GM23338 (cell line): ENCODE measurements around the gene PDE2A. TPM values are rescaled to one million over a fixed set of nuclear protein-coding genes. Genes with fewer than 3 reads are reported as not detected.

Experiments
- ATAC-seq: fragments of 200-7000 bp; cut with Tn5 transposase; 3 replicates; pipeline ENCODE4 v1.9.1; 2020
- DNase-seq: peaks from one replicate; pipeline ENCODE4 v3.0.0-alpha.2; 2015; ENCODE audit warnings: low spot score
- H2AFZ ChIP-seq: fragments of 200-600 bp; sonication (generic); 2 replicates; pipeline ENCODE4 v1.8.0; 2016; ENCODE audit warnings: antibody characterized with exemption, mild to moderate bottlenecking, moderate library complexity
- H3F3A ChIP-seq: fragments of 200-600 bp; sonication (generic); replicated peaks from 2 replicates; pipeline ENCODE4 v1.8.0; 2017; ENCODE audit warnings: antibody characterized with exemption, mixed run types, low read depth
- H3K27ac ChIP-seq: fragments of 200-600 bp; sonication (generic); 2 replicates; pipeline ENCODE4 v1.6.1; 2016; ENCODE audit warnings: low read depth
- H3K27me3 ChIP-seq: fragments of 200-600 bp; sonication (generic); 2 replicates; pipeline ENCODE4 v1.8.0; 2016; ENCODE audit warnings: mild to moderate bottlenecking, mixed run types, moderate library complexity; ENCODE audit not compliant: insufficient read depth
- H3K36me3 ChIP-seq: fragments of 200-600 bp; sonication (generic); 2 replicates; pipeline ENCODE4 v1.8.0; 2016; ENCODE audit warnings: mild to moderate bottlenecking; ENCODE audit not compliant: insufficient read depth
- H3K4me1 ChIP-seq: fragments of 200-600 bp; sonication (generic); 2 replicates; pipeline ENCODE4 v1.8.0; 2016; ENCODE audit warnings: mild to moderate bottlenecking, moderate library complexity; ENCODE audit not compliant: insufficient read depth
- H3K4me2 ChIP-seq: fragments of 200-600 bp; sonication (generic); 2 replicates; pipeline ENCODE4 v1.7.1; 2017; ENCODE audit warnings: mixed run types
- H3K4me3 ChIP-seq: fragments of 200-600 bp; sonication (generic); 2 replicates; pipeline ENCODE4 v1.6.1; 2016; ENCODE audit warnings: mixed run types
- H3K79me2 ChIP-seq: fragments of 200-600 bp; sonication (generic); replicated peaks from 2 replicates; pipeline ENCODE4 v1.8.0; 2017; ENCODE audit warnings: mild to moderate bottlenecking; ENCODE audit not compliant: insufficient read depth
- H3K9me2 ChIP-seq: fragments of 200-600 bp; sonication (generic); 2 replicates; pipeline ENCODE4 v1.8.0; 2017; ENCODE audit not compliant: insufficient read depth
- H4K20me1 ChIP-seq: fragments of 200-600 bp; sonication (generic); replicated peaks from 2 replicates; pipeline ENCODE4 v1.8.0; 2017; ENCODE audit warnings: mild to moderate bottlenecking; ENCODE audit not compliant: insufficient read depth
- H3K27ac Mint-ChIP-seq: 2 replicates; pipeline ENCODE4 v1.8.0; 2020; ENCODE audit warnings: inconsistent platforms, mild to moderate bottlenecking, moderate library complexity, mixed read lengths
- H3K27me3 Mint-ChIP-seq: 3 replicates; pipeline ENCODE4 v1.8.0; 2022; ENCODE audit warnings: low read depth, mild to moderate bottlenecking, moderate library complexity, mixed read lengths, inconsistent platforms; ENCODE audit not compliant: insufficient read depth, poor library complexity
- H3K36me3 Mint-ChIP-seq: 3 replicates; pipeline ENCODE4 v1.8.0; 2021; ENCODE audit warnings: low read depth, mild to moderate bottlenecking, inconsistent platforms, moderate library complexity, mixed read lengths
- H3K4me1 Mint-ChIP-seq: 3 replicates; pipeline ENCODE4 v1.8.0; 2020; ENCODE audit warnings: mild to moderate bottlenecking, inconsistent platforms, mixed read lengths
- H3K4me3 Mint-ChIP-seq: 3 replicates; pipeline ENCODE4 v1.8.0; 2021; ENCODE audit warnings: moderate library complexity, mild to moderate bottlenecking, inconsistent platforms, mixed read lengths
- H3K9me3 Mint-ChIP-seq: 3 replicates; pipeline ENCODE4 v1.8.0; 2020; ENCODE audit warnings: moderate library complexity, mild to moderate bottlenecking, inconsistent platforms, mixed read lengths
- CREB1 ChIP-seq: fragments of 250-450 bp; sonication (Bioruptor Pico); IDR thresholded peaks from 2 replicates; pipeline ENCODE4 v1.5.0; 2020; ENCODE audit warnings: low read depth, mild to moderate bottlenecking, moderate library complexity
- CTCF ChIP-seq, 2 experiments: fragments of 200-600 bp in 1 of 2; sonication (generic) in 1 of 2; conservative IDR thresholded peaks; 2 replicates each; pipeline versions ENCODE4 v1.5.1 to v1.6.1; 2016 to 2017; ENCODE audit warnings: antibody characterized with exemption in 2 of 2, low read depth in 2 of 2, mild to moderate bottlenecking in 2 of 2, moderate library complexity in 1 of 2
- EZH2 ChIP-seq: fragments of 200-600 bp; sonication (generic); IDR thresholded peaks from one replicate; pipeline ENCODE4 v1.8.0; 2017; ENCODE audit warnings: antibody characterized with exemption, mild to moderate bottlenecking, low read depth; ENCODE audit not compliant: unreplicated experiment
- EZH2phosphoT487 ChIP-seq: fragments of 200-600 bp; sonication (generic); IDR thresholded peaks from one replicate; pipeline ENCODE4 v1.8.1; 2018; ENCODE audit warnings: antibody characterized with exemption; ENCODE audit not compliant: unreplicated experiment
- JUNB ChIP-seq: IDR thresholded peaks from one replicate; pipeline ENCODE4 v1.6.1; 2016; ENCODE audit warnings: antibody characterized with exemption; ENCODE audit not compliant: unreplicated experiment
- NANOG ChIP-seq: IDR thresholded peaks from 2 replicates; pipeline ENCODE4 v1.6.1; 2016; ENCODE audit warnings: antibody characterized with exemption, borderline replicate concordance
- POLR2AphosphoS5 ChIP-seq: IDR thresholded peaks from 2 replicates; pipeline ENCODE4 v1.6.1; 2016; ENCODE audit warnings: antibody characterized with exemption, low read depth
- STAT1 ChIP-seq: IDR thresholded peaks from one replicate; pipeline ENCODE4 v1.6.1; 2016; ENCODE audit warnings: antibody characterized with exemption; ENCODE audit not compliant: unreplicated experiment
- ZNF114 ChIP-seq: fragments of 250-450 bp; sonication (Bioruptor Pico); IDR thresholded peaks from 2 replicates; pipeline ENCODE4 v1.5.0; 2020; ENCODE audit warnings: mild to moderate bottlenecking, moderate library complexity
- ZNF331 ChIP-seq: fragments of 250-450 bp; sonication (Bioruptor Pico); IDR thresholded peaks from 2 replicates; pipeline ENCODE4 v1.5.0; 2020; ENCODE audit warnings: low read depth, mild to moderate bottlenecking, moderate library complexity
- polyA plus RNA-seq: library from polyadenylated mRNA; unstranded; fragments of >200 nt; fragmentation: Nextera tagmentation; extraction: Ambion mirVana; gene quantifications from 2 replicates; pipeline ENCODE4 v1.2.1, GENCODE V29; 2016
- total RNA-seq: library from RNA; depleted of rRNA; stranded (reverse); fragments of >200 nt; shearing (Covaris generic); gene quantifications from 2 replicates; pipeline ENCODE4 v1.2.3, GENCODE V29; 2014
- TF ChIP-seq, protein P1 (sequence below): IDR thresholded peaks from 2 replicates; pipeline ENCODE4 v1.6.1; 2016; ENCODE audit warnings: antibody characterized with exemption
- TF ChIP-seq, protein P2 (sequence below): IDR thresholded peaks from one replicate; pipeline ENCODE4 v1.6.1; 2018; ENCODE audit warnings: antibody characterized with exemption; ENCODE audit not compliant: unreplicated experiment

PDE2A gene
- total and polyA plus RNA-seq, 2 experiments from 2014 or later: 4.3 to 16.2 TPM

GRCh38 chr11:72568861-72569260 lies 105.4 kb downstream of the PDE2A start (continued):
- TF ChIP-seq POLR2AphosphoS5 (no peak), ZNF114 (CRISPR knock-in tag) (no peak), EZH2phosphoT487 (no peak), STAT1 (no peak), ZNF331 (CRISPR knock-in tag) (no peak), JUNB (no peak), EZH2 (no peak), NANOG (no peak)
- TF ChIP-seq, protein P1, sequence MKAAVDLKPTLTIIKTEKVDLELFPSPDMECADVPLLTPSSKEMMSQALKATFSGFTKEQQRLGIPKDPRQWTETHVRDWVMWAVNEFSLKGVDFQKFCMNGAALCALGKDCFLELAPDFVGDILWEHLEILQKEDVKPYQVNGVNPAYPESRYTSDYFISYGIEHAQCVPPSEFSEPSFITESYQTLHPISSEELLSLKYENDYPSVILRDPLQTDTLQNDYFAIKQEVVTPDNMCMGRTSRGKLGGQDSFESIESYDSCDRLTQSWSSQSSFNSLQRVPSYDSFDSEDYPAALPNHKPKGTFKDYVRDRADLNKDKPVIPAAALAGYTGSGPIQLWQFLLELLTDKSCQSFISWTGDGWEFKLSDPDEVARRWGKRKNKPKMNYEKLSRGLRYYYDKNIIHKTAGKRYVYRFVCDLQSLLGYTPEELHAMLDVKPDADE: no peak

GRCh38 chr11:72562431-72562830 lies 111.8 kb downstream of the PDE2A start:
- no peaks in the 10 kb centered on the region for H3K4me1 ChIP-seq
- H3K79me2 ChIP-seq: no peaks in the 10 kb centered on the region
- H3K27ac ChIP-seq: no peak overlapping the region
- no peaks in the 10 kb centered on the region for H3K9me2 ChIP-seq
- H3F3A ChIP-seq: no peaks in the 10 kb centered on the region
- no peaks in the 10 kb centered on the region for H3K27me3 ChIP-seq
- H3K36me3 ChIP-seq: no peaks in the 10 kb centered on the region
- H3K4me3 Mint-ChIP-seq: no peak overlapping the region
- H3K4me1 Mint-ChIP-seq: peaks cover 7% of the 10 kb centered on the region
- H2AFZ ChIP-seq: no peak overlapping the region
- H3K27me3 Mint-ChIP-seq: peaks cover 4% of the 10 kb centered on the region
- H3K27ac Mint-ChIP-seq: no peak overlapping the region
- no peak overlapping the region for H3K4me2 ChIP-seq
- H3K9me3 Mint-ChIP-seq: no peaks in the 10 kb centered on the region
- no peak for DNase-seq
- no peak for ATAC-seq
- no peaks in the 10 kb centered on the region for H3K36me3 Mint-ChIP-seq
- H3K4me3 ChIP-seq: no peak overlapping the region
- no peaks in the 10 kb centered on the region for H4K20me1 ChIP-seq
- TF ChIP-seq EZH2phosphoT487: no peak
- TF ChIP-seq, protein P1: no peak
- TF ChIP-seq EZH2: no peak
- TF ChIP-seq JUNB: no peak
- TF ChIP-seq, protein P2, sequence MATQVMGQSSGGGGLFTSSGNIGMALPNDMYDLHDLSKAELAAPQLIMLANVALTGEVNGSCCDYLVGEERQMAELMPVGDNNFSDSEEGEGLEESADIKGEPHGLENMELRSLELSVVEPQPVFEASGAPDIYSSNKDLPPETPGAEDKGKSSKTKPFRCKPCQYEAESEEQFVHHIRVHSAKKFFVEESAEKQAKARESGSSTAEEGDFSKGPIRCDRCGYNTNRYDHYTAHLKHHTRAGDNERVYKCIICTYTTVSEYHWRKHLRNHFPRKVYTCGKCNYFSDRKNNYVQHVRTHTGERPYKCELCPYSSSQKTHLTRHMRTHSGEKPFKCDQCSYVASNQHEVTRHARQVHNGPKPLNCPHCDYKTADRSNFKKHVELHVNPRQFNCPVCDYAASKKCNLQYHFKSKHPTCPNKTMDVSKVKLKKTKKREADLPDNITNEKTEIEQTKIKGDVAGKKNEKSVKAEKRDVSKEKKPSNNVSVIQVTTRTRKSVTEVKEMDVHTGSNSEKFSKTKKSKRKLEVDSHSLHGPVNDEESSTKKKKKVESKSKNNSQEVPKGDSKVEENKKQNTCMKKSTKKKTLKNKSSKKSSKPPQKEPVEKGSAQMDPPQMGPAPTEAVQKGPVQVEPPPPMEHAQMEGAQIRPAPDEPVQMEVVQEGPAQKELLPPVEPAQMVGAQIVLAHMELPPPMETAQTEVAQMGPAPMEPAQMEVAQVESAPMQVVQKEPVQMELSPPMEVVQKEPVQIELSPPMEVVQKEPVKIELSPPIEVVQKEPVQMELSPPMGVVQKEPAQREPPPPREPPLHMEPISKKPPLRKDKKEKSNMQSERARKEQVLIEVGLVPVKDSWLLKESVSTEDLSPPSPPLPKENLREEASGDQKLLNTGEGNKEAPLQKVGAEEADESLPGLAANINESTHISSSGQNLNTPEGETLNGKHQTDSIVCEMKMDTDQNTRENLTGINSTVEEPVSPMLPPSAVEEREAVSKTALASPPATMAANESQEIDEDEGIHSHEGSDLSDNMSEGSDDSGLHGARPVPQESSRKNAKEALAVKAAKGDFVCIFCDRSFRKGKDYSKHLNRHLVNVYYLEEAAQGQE: no peak
- no peak for TF ChIP-seq POLR2AphosphoS5
- TF ChIP-seq CTCF (conservative IDR thresholded peaks at IDR 0.05; ENCODE audit: low read depth in 2 of 2): no peak
- TF ChIP-seq CREB1 (CRISPR knock-in tag): no peak
- TF ChIP-seq ZNF331 (CRISPR knock-in tag): no peak
- no peak for TF ChIP-seq STAT1
